ENCODE data around the gene NOL12.

GRCh38 chr22:37697538-37697835 lies 11.3 kb downstream of the NOL12 start:
- TF ChIP-seq POLR2AphosphoS5 (IDR thresholded peaks at IDR 0.05; ENCODE audit: borderline replicate concordance, low read depth, low read length) = no peak
- no peak for TF ChIP-seq EZH2 (IDR thresholded peaks at IDR 0.05)
